Suprapubic skin (tissue), 4 donors: ENCODE measurements around the gene OR9A4.

Source experiments
- EP300 ChIP-seq: sonication (generic); formaldehyde crosslinking; IDR thresholded peaks from one replicate; pipeline ENCODE4 v1.6.1; 2017; ENCODE audit warnings: antibody characterized with exemption
- POLR2A ChIP-seq, 2 donors: fragments of 450-650 bp; IDR thresholded peaks; one replicate each; pipeline ENCODE4 v1.6.1; 2017; ENCODE audit warnings: antibody characterized with exemption in 2 of 2, mild to moderate bottlenecking in 2 of 2, moderate library complexity in 2 of 2
- POLR2AphosphoS5 ChIP-seq, 3 donors: sonication (generic); formaldehyde crosslinking; IDR thresholded peaks; one replicate each; pipeline ENCODE4 v1.6.1; 2017; ENCODE audit warnings: antibody characterized with exemption in 3 of 3
- TF ChIP-seq, protein P1 (sequence below), 2 donors: fragments of 200-600 bp in 1 of 2; fragments of 450-650 bp in 1 of 2; sonication (generic) in 1 of 2; IDR thresholded peaks; one replicate each; pipeline ENCODE4 v1.5.1; 2016 to 2019; ENCODE audit warnings: antibody characterized with exemption in 2 of 2, mild to moderate bottlenecking in 1 of 2, moderate library complexity in 1 of 2

DNA sequence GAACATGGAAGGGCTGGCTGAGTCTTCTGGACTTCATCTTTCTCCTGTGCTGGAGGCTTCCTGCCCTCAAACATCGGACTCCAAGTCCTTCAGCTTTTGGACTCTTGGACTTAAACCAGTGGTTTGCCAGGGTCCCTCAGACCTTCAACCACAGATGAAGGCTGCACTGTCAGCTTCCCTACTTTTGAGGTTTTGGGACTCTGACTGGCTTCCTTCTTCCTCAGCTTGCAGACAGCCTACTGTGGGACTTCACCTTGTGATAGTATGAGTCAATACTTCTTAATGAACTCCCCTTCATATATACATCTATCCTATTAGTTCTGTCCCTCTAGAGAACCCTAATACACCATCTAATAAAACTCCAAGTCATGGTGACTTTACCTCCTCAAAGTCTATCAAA lies 34.6 kb downstream of the OR9A4 start:
- TF ChIP-seq, protein P1, sequence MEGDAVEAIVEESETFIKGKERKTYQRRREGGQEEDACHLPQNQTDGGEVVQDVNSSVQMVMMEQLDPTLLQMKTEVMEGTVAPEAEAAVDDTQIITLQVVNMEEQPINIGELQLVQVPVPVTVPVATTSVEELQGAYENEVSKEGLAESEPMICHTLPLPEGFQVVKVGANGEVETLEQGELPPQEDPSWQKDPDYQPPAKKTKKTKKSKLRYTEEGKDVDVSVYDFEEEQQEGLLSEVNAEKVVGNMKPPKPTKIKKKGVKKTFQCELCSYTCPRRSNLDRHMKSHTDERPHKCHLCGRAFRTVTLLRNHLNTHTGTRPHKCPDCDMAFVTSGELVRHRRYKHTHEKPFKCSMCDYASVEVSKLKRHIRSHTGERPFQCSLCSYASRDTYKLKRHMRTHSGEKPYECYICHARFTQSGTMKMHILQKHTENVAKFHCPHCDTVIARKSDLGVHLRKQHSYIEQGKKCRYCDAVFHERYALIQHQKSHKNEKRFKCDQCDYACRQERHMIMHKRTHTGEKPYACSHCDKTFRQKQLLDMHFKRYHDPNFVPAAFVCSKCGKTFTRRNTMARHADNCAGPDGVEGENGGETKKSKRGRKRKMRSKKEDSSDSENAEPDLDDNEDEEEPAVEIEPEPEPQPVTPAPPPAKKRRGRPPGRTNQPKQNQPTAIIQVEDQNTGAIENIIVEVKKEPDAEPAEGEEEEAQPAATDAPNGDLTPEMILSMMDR (IDR thresholded peaks at IDR 0.05), result no peak
- TF ChIP-seq EP300 (no peak), POLR2A (IDR thresholded peaks at IDR 0.05) (no peak), POLR2AphosphoS5 (IDR thresholded peaks at IDR 0.05) (no peak)
